ENCODE data around the gene COX8C.

The COX8C gene

GRCh38 chr14:93337143-93337753, 9.7 kb upstream of the COX8C start:
- Histone ChIP-seq H3K4me3 (ENCODE audit: low read depth, low read length) (no peak overlapping the region), H3K9me3 (no peaks in the 10 kb centered on the region; the same call in 1 of the 2 replicates), H3K4me1 (no peaks in the 10 kb centered on the region), H3K36me3 (peaks cover 2% of the 10 kb centered on the region; the same call in 1 of the 2 replicates), H3K27me3 (no peaks in the 10 kb centered on the region)
- TF ChIP-seq CTCF (IDR thresholded peaks at IDR 0.05; ENCODE audit: low read depth, low read length), result no peak
- DNase-seq, result no peak

- no peaks in the 10 kb centered on the region for H3K36me3 ChIP-seq
- no peaks in the 10 kb centered on the region for H3K4me1 ChIP-seq
- H3K27me3 ChIP-seq, result no peaks in the 10 kb centered on the region
- DNase-seq, result no peak
- TF ChIP-seq CTCF (IDR thresholded peaks at IDR 0.05; ENCODE audit: low read depth, low read length), result no peak
- H3K9me3 ChIP-seq, result no peaks in the 10 kb centered on the region; the same call in 1 of the 2 replicates
- no peak overlapping the region for H3K4me3 ChIP-seq (ENCODE audit: low read depth, low read length)
Measured at GRCh38 chr14:93337884-93338283, 9.1 kb upstream of the COX8C start.

DNA sequence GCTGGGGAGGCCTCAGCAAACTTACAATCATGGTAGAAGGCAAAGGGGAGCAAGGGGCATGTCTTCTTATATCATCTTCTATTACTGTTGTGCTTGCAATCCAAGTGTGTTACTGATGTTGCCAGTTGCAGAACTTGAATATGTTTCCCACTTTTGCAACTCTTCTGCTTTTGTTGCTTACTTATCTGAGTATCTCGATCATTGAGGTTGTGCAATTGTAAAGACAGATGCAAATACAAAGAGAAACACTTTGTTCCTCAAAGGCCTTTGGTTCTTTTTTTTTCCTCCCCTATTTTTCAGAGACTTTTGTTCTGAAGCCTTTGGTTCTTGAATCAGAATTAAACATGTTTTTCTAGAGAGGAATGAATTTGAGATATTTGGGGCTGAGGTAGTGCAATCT, 3.7 kb upstream of the COX8C start:
- DNase-seq, result no peak

GRCh38 chr14:93343797-93344196, 3.2 kb upstream of the COX8C start:
- no peak overlapping the region for H3K4me3 ChIP-seq (ENCODE audit: low read depth, low read length)
- no peaks in the 10 kb centered on the region for H3K4me1 ChIP-seq
- no peaks in the 10 kb centered on the region for H3K36me3 ChIP-seq
- TF ChIP-seq CTCF (IDR thresholded peaks at IDR 0.05; ENCODE audit: low read depth, low read length), result no peak
- no peak for DNase-seq
- H3K9me3 ChIP-seq, result no peaks in the 10 kb centered on the region; the same call in 1 of the 2 replicates
- H3K27me3 ChIP-seq, result no peaks in the 10 kb centered on the region

More for the DNA sequence above, 3.7 kb upstream of the COX8C start:
- Histone ChIP-seq H3K27me3 (no peaks in the 10 kb centered on the region), H3K36me3 (no peaks in the 10 kb centered on the region), H3K4me3 (ENCODE audit: low read depth, low read length) (no peak overlapping the region), H3K9me3 (no peaks in the 10 kb centered on the region; the same call in 1 of the 2 replicates), H3K4me1 (no peaks in the 10 kb centered on the region)
- no peak for TF ChIP-seq CTCF (IDR thresholded peaks at IDR 0.05; ENCODE audit: low read depth, low read length)

DNA sequence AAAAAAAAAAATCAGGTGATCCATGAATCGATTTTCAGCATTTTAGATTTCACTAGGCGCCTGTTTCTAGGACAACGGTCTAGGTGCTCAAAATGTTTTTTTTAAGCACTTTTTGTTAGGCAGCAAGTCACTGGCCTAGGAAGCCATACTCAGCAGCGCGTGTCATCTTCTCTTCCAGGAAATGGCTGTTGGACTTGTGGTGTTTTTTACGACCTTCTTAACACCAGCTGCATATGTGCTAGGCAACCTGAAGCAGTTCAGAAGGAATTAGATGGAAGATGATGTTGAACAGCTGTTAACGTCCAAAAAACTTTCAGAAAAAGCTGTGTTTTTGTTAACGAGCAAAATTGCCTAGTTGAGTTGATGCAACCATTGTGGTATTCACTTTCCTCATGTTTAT, 868 bp downstream of the COX8C start:
- no peak overlapping the region for H3K4me3 ChIP-seq (ENCODE audit: low read depth, low read length)

More for the DNA sequence above, 868 bp downstream of the COX8C start:
- Histone ChIP-seq H3K27me3 (no peaks in the 10 kb centered on the region), H3K9me3 (no peaks in the 10 kb centered on the region), H3K4me1 (no peaks in the 10 kb centered on the region), H3K36me3 (no peaks in the 10 kb centered on the region)
- no peak for DNase-seq
- TF ChIP-seq CTCF (IDR thresholded peaks at IDR 0.05; ENCODE audit: low read depth, low read length), result no peak

Data from BE2C (cell line).